ENCODE data around the gene ZNF764. TPM values are rescaled to one million over a fixed set of nuclear protein-coding genes. Genes with fewer than 3 reads are reported as not detected.

Gene ZNF764
- total and polyA plus RNA-seq, 2 experiments from 2014 or later = 5.6 to 12.9 TPM

DNA sequence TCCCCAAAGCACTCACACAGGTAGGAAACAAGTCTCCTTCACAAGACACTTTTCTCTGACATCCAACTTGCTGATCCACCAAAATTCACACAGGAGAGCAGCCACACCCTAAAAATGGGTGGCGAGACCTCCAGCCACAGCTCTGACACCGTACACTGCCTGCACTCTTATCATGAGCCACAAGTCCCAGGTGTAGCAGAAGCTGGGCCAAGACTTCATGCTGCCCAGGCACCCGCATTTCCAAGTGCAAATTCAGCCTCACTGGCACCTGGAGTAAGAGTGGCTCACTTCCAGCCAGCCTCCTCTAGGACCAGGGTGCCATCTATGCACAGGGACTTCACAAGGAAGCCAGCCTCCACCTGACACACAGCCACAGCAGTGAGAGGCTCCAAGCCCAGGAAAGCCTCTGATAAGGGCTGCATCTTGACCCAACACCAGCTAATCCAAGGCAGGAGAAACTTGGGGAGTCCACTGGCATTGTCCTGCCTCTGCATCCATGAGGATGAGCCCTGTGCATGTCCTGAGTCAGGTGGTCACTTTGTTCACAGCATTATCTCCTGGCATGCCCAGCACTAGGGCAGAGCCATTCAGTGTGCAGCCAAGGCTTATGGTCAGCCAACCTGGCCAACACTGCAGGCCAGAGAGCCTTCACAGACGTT is 29.2 kb downstream of the ZNF764 start:
- H4K20me1 ChIP-seq (replicated peaks; ENCODE audit: insufficient read depth) = no peaks in the 10 kb centered on the region
- H3K4me3 ChIP-seq = no peak overlapping the region
- peaks cover 13% of the 10 kb centered on the region; the same call in 1 of the 2 replicates for H3K79me2 ChIP-seq (replicated peaks; ENCODE audit: insufficient read depth)
- Mint-ChIP-seq H3K27ac (no peak overlapping the region), H3K4me1 (peaks cover 22% of the 10 kb centered on the region), H3K9me3 (no peaks in the 10 kb centered on the region), H3K27me3 (ENCODE audit: insufficient read depth, low read depth, poor library complexity) (peaks cover 20% of the 10 kb centered on the region), H3K36me3 (ENCODE audit: low read depth) (peaks cover 19% of the 10 kb centered on the region), H3K4me3 (peak overlapping the region; percentile 45; the same call in 2 of the 3 replicates)
- no peaks in the 10 kb centered on the region for H3K27me3 ChIP-seq (ENCODE audit: insufficient read depth)
- no peaks in the 10 kb centered on the region for H3K36me3 ChIP-seq (ENCODE audit: insufficient read depth)
- ATAC-seq (no peak), DNase-seq (ENCODE audit: low spot score) (no peak)
- no peak overlapping the region for H2AFZ ChIP-seq
- TF ChIP-seq, protein P1, sequence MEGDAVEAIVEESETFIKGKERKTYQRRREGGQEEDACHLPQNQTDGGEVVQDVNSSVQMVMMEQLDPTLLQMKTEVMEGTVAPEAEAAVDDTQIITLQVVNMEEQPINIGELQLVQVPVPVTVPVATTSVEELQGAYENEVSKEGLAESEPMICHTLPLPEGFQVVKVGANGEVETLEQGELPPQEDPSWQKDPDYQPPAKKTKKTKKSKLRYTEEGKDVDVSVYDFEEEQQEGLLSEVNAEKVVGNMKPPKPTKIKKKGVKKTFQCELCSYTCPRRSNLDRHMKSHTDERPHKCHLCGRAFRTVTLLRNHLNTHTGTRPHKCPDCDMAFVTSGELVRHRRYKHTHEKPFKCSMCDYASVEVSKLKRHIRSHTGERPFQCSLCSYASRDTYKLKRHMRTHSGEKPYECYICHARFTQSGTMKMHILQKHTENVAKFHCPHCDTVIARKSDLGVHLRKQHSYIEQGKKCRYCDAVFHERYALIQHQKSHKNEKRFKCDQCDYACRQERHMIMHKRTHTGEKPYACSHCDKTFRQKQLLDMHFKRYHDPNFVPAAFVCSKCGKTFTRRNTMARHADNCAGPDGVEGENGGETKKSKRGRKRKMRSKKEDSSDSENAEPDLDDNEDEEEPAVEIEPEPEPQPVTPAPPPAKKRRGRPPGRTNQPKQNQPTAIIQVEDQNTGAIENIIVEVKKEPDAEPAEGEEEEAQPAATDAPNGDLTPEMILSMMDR (conservative IDR thresholded peaks at IDR 0.05; ENCODE audit: low read depth in 2 of 2) = no peak
- TF ChIP-seq EZH2phosphoT487 (IDR thresholded peaks at IDR 0.05; ENCODE audit: unreplicated experiment) = no peak
- TF ChIP-seq, protein P2, sequence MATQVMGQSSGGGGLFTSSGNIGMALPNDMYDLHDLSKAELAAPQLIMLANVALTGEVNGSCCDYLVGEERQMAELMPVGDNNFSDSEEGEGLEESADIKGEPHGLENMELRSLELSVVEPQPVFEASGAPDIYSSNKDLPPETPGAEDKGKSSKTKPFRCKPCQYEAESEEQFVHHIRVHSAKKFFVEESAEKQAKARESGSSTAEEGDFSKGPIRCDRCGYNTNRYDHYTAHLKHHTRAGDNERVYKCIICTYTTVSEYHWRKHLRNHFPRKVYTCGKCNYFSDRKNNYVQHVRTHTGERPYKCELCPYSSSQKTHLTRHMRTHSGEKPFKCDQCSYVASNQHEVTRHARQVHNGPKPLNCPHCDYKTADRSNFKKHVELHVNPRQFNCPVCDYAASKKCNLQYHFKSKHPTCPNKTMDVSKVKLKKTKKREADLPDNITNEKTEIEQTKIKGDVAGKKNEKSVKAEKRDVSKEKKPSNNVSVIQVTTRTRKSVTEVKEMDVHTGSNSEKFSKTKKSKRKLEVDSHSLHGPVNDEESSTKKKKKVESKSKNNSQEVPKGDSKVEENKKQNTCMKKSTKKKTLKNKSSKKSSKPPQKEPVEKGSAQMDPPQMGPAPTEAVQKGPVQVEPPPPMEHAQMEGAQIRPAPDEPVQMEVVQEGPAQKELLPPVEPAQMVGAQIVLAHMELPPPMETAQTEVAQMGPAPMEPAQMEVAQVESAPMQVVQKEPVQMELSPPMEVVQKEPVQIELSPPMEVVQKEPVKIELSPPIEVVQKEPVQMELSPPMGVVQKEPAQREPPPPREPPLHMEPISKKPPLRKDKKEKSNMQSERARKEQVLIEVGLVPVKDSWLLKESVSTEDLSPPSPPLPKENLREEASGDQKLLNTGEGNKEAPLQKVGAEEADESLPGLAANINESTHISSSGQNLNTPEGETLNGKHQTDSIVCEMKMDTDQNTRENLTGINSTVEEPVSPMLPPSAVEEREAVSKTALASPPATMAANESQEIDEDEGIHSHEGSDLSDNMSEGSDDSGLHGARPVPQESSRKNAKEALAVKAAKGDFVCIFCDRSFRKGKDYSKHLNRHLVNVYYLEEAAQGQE (IDR thresholded peaks at IDR 0.05; ENCODE audit: unreplicated experiment) = no peak
- TF ChIP-seq NANOG (IDR thresholded peaks at IDR 0.05; ENCODE audit: borderline replicate concordance) = no peak
- no peak for TF ChIP-seq ZNF331 (CRISPR knock-in tag; IDR thresholded peaks at IDR 0.05; ENCODE audit: low read depth)
- TF ChIP-seq, protein P3, sequence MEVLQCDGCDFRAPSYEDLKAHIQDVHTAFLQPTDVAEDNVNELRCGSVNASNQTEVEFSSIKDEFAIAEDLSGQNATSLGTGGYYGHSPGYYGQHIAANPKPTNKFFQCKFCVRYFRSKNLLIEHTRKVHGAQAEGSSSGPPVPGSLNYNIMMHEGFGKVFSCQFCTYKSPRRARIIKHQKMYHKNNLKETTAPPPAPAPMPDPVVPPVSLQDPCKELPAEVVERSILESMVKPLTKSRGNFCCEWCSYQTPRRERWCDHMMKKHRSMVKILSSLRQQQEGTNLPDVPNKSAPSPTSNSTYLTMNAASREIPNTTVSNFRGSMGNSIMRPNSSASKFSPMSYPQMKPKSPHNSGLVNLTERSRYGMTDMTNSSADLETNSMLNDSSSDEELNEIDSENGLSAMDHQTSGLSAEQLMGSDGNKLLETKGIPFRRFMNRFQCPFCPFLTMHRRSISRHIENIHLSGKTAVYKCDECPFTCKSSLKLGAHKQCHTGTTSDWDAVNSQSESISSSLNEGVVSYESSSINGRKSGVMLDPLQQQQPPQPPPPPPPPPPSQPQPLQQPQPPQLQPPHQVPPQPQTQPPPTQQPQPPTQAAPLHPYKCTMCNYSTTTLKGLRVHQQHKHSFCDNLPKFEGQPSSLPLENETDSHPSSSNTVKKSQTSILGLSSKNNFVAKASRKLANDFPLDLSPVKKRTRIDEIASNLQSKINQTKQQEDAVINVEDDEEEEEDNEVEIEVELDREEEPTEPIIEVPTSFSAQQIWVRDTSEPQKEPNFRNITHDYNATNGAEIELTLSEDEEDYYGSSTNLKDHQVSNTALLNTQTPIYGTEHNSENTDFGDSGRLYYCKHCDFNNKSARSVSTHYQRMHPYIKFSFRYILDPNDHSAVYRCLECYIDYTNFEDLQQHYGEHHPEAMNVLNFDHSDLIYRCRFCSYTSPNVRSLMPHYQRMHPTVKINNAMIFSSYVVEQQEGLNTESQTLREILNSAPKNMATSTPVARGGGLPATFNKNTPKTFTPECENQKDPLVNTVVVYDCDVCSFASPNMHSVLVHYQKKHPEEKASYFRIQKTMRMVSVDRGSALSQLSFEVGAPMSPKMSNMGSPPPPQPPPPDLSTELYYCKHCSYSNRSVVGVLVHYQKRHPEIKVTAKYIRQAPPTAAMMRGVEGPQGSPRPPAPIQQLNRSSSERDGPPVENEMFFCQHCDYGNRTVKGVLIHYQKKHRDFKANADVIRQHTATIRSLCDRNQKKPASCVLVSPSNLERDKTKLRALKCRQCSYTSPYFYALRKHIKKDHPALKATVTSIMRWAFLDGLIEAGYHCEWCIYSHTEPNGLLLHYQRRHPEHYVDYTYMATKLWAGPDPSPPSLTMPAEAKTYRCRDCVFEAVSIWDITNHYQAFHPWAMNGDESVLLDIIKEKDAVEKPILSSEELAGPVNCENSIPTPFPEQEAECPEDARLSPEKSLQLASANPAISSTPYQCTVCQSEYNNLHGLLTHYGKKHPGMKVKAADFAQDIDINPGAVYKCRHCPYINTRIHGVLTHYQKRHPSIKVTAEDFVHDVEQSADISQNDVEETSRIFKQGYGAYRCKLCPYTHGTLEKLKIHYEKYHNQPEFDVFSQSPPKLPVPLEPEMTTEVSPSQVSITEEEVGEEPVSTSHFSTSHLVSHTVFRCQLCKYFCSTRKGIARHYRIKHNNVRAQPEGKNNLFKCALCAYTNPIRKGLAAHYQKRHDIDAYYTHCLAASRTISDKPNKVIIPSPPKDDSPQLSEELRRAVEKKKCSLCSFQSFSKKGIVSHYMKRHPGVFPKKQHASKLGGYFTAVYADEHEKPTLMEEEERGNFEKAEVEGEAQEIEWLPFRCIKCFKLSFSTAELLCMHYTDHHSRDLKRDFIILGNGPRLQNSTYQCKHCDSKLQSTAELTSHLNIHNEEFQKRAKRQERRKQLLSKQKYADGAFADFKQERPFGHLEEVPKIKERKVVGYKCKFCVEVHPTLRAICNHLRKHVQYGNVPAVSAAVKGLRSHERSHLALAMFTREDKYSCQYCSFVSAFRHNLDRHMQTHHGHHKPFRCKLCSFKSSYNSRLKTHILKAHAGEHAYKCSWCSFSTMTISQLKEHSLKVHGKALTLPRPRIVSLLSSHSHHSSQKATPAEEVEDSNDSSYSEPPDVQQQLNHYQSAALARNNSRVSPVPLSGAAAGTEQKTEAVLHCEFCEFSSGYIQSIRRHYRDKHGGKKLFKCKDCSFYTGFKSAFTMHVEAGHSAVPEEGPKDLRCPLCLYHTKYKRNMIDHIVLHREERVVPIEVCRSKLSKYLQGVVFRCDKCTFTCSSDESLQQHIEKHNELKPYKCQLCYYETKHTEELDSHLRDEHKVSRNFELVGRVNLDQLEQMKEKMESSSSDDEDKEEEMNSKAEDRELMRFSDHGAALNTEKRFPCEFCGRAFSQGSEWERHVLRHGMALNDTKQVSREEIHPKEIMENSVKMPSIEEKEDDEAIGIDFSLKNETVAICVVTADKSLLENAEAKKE (CRISPR knock-in tag; IDR thresholded peaks at IDR 0.05) = no peak
- peaks cover 16% of the 10 kb centered on the region for H3K4me1 ChIP-seq (ENCODE audit: insufficient read depth)
- H3K4me2 ChIP-seq = no peak overlapping the region
- H3K27ac ChIP-seq (ENCODE audit: low read depth) = no peak overlapping the region
- H3K9me2 ChIP-seq (ENCODE audit: insufficient read depth) = no peaks in the 10 kb centered on the region
- peaks cover 18% of the 10 kb centered on the region for H3F3A ChIP-seq (replicated peaks; ENCODE audit: low read depth)

All from GM23338 (cell line).